ENCODE data around the gene NANOS2.

Gene NANOS2

DNA sequence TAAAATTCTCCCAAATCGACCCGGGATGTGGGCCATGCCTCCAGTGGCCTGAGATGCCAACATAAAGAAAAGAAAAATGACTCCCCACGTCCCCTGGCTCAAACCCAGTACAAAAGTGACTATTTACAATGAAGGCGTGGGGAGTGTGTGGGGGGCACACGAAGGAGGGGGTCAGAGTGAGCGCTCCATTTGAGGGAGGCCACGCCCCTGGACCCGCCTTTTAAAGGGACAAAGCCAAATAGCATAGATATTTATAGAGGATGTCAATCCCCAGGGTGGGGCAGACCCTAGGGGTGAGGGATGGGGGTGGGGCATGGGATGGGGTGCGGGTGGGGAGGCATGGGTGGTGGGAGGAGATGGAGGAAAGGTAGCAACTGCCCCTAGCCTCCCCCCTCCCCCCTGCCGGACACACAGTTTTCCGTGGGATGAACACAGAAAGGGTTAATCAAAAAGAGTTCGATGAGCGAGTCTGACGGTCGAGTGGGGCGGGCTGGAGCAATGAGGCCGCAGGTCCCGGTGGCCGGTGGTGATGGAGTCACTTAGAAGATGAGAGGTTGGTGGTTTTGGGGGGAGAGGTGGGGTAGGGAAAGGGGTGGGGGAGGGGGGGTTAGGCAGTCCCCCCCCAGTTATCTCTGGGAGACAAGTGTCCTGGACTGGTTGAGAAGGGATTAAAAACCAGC lies 20.1 kb upstream of the NANOS2 start:
- in situ Hi-C loops (cut with HindIII; ENCODE audit: low pct_ligation_motif_present, low pct_unique_long_range_greater_than_20kb, low sequenced_read_pairs) = no loop called here
- DNase-seq = no peak

DNA sequence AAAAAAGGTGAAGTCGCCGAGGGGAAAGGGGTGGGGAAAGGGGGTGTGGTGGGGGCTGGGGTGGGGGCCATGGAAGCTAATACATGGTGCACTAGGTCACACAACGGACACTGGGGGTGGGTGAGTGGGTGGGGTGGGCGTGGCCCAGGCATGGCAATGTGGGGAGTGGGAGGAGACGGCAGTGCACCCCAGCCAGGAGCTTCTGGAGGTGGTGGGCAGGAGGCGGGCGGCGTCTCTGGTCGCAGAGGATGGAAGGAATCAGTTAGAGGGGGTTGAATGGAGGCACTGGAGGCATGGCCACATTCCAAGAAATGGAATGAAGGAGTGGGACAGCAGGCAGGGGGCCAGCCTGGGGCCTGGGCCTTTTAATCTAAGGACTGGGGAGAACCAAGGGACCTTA lies 19.2 kb upstream of the NANOS2 start:
- in situ Hi-C loops (cut with HindIII; ENCODE audit: low pct_ligation_motif_present, low pct_unique_long_range_greater_than_20kb, low sequenced_read_pairs) = no loop called here
- no peak for DNase-seq

- in situ Hi-C loops (cut with HindIII; ENCODE audit: low pct_ligation_motif_present, low pct_unique_long_range_greater_than_20kb, low sequenced_read_pairs) = no loop called here
- DNase-seq = no peak
Observed at GRCh38 chr19:45931055-45931454, 16.5 kb upstream of the NANOS2 start.

DNA sequence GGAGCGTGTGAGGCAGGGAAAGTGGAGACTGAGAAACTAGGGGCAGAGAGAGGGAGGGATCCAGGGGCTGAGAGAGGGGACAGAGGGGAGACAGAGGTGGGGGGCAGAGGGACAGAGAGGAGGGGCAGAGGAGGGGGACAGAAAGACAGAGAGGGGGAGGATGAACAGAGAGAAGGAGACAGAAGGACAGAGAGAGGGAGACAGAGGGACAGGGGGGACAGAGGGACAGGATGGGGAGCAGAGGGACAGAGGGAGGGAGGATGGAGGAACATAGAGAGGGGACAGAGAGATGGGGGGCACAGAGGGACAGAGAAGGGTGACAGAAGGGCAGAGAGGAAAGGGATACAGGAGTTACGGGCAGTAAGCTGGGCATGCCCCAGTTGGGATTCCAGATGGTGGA lies 14.7 kb upstream of the NANOS2 start:
- DNase-seq = no peak
- in situ Hi-C loops (cut with HindIII; ENCODE audit: low pct_ligation_motif_present, low pct_unique_long_range_greater_than_20kb, low sequenced_read_pairs) = no loop called here

GRCh38 chr19:45927565-45928261 lies 13.1 kb upstream of the NANOS2 start:
- DNase-seq = peak; percentile 91
- in situ Hi-C loops (cut with HindIII; ENCODE audit: low pct_ligation_motif_present, low pct_unique_long_range_greater_than_20kb, low sequenced_read_pairs) = no loop called here

DNA sequence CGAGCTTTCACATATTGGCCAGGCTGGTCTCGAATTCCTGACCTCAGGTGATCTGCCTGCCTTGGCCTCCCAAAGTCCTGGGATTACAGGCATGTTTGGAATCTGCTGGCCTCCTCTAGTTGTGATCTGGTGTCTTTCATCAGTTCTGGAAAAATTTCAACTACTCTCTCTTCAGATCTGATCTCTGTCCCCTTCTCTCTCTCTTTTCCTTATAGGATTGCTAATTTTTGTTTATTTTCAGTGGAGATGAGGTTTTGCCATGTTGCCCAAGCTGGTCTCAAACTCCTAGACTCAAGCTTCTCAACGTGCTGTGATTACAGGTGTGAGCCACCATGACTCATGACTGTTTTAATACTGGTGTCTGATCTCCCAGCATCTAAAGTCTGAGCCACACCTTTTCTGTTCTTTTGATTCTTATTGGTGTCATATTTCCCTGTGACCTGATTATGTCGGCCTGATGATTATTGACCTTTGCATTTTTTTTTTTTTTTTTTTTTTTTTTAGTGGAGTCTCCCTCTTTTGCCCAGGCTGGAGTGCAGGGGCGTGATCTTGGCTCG lies 10.4 kb upstream of the NANOS2 start:
- DNase-seq = no peak
- in situ Hi-C loops (cut with HindIII; ENCODE audit: low pct_ligation_motif_present, low pct_unique_long_range_greater_than_20kb, low sequenced_read_pairs) = no loop called here

DNA sequence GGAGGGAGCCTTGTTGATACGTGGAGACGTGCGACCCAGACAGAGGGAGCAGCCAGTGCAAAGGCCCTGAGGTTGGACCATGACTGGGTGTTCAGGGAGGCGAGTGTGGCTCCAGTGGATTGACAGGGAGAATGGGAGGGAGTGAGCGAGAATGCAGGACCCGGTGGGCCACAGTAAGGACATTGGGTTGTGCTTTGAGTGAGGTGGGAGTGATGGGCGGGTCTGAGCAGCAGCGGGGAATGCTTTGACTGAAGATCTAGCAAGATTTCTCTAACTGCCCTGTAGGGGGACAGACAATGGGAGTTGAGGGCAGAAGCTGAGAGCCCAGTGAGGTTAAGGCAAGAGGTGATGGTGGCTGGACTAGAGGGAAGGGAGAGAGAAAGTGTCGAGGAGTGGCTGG lies 7.7 kb upstream of the NANOS2 start:
- no peak for DNase-seq
- in situ Hi-C loops (cut with HindIII; ENCODE audit: low pct_ligation_motif_present, low pct_unique_long_range_greater_than_20kb, low sequenced_read_pairs) = no loop called here

DNA sequence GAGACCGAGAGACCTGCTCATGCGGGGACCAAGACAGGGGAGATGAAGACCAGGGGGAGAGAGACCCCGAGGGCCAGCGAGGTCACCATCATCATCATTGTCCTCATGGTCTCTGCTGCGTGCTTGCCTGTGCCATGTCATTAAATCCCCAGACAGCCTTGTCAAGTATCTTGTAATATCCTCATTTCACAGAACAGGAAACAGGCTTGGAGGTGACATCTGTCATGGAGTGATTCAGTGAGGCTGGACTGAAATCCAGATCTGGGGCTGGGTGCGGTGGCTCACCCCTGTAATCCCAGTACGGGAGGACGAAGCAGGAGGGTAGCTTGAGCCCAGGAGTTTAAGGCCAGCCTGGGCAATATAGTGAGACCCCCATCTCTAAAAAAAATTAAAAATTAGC lies 5.9 kb upstream of the NANOS2 start:
- in situ Hi-C loops (cut with HindIII; ENCODE audit: low pct_ligation_motif_present, low pct_unique_long_range_greater_than_20kb, low sequenced_read_pairs) = no loop called here
- DNase-seq = no peak

GRCh38 chr19:45919678-45920077 lies 5.1 kb upstream of the NANOS2 start:
- DNase-seq = no peak
- in situ Hi-C loops (cut with HindIII; ENCODE audit: low pct_ligation_motif_present, low pct_unique_long_range_greater_than_20kb, low sequenced_read_pairs) = no loop called here

- in situ Hi-C loops (cut with HindIII; ENCODE audit: low pct_ligation_motif_present, low pct_unique_long_range_greater_than_20kb, low sequenced_read_pairs) = no loop called here
- DNase-seq = no peak
Observed at GRCh38 chr19:45918721-45919120, 4.1 kb upstream of the NANOS2 start.

DNA sequence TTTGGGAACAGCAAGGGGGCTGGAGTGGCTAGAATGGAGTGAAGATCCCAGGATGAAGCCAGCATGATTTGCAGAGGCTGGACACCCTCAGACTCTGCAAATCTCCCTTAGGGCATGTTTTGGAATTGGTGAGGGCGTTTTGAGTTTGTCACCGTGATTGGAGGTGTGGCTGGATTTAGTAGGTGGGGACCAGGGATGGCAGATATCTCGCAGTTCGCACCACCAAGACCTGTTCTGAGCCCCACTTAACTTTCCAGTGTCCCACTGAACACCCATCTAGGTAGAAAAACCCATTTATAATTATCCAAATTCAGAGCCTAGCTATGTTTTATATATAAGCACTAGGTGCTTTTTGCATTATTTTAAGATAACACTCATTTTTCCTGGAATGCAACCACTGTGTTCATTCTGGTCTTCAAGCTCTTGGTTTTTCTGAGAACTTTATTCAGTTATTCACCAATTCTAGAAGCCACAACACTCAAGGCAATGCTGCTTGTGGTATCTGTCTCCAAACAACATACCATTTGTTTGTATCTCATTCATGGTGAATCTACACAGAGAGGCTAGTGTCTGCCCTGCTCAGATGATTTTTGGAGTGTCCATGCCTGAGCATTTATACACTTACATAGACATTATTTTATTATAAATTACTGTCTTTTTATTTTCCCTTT lies 3.0 kb upstream of the NANOS2 start:
- no peak for DNase-seq
- in situ Hi-C loops (cut with HindIII; ENCODE audit: low pct_ligation_motif_present, low pct_unique_long_range_greater_than_20kb, low sequenced_read_pairs) = no loop called here

DNA sequence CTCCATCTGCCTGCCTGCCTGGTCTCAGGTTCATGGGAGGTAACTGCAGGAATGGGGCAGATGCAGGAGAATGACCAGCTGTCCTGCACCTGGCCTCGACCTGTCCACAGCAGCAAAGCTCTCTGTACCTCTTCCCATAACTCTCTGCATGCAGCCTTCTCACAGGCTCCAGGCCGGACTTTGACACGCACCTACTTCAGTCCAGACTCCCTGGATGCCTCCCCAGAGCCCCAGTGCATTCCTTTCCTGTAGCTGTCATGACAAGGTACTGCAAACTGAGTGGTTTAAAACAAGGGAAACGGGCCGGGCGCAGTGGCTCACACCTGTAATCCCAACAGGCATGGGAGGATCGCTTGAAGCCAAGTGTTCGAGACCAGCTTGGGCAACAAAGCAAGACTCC lies 3.3 kb downstream of the NANOS2 start:
- DNase-seq = no peak
- in situ Hi-C loops (cut with HindIII; ENCODE audit: low pct_ligation_motif_present, low pct_unique_long_range_greater_than_20kb, low sequenced_read_pairs) = no loop called here

- in situ Hi-C loops (cut with HindIII; ENCODE audit: low pct_ligation_motif_present, low pct_unique_long_range_greater_than_20kb, low sequenced_read_pairs) = no loop called here
- no peak for DNase-seq
Observed at GRCh38 chr19:45908956-45909355, 5.6 kb downstream of the NANOS2 start.

DNA sequence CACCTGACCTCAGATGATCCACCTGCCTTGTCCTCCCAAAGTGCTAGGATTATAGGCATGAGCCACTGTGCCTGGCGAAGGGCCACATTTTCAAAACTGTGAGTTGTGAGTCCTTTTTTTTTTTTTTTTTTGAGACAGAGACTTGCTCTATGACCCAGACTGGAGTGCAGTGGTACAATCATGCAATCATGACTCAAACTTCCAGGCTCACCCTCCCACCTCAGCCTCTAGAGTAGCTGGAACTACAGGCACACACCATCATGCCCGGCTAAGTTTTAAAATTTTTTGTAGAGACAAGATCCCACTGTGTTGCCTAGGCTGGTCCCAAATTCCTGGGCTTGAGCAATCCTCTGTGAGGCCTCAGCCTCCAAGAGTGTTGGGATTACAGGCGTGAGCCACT lies 8.4 kb downstream of the NANOS2 start:
- in situ Hi-C loops (cut with HindIII; ENCODE audit: low pct_ligation_motif_present, low pct_unique_long_range_greater_than_20kb, low sequenced_read_pairs) = no loop called here
- DNase-seq = no peak

DNA sequence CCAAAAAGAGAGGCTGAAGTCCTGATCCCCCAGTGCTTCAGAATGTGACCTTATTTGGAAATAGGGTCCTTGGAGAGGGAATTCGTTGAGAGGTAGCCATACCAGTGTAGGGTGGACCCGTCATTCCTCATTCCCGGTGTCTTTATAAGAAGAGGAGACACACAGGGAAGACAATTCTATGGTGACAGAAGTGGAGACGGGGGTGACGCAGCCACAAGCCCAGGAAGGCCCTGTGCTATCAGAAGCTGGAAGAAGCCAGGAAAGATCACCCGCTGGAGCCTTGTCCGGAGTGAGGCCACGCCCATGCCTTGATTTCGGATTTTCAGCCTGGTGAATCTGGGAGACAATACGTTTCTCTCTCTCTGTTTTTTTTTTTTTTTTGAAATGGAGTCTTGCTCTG lies 9.6 kb downstream of the NANOS2 start:
- in situ Hi-C loops (cut with HindIII; ENCODE audit: low pct_ligation_motif_present, low pct_unique_long_range_greater_than_20kb, low sequenced_read_pairs) = no loop called here
- DNase-seq = no peak

DNA sequence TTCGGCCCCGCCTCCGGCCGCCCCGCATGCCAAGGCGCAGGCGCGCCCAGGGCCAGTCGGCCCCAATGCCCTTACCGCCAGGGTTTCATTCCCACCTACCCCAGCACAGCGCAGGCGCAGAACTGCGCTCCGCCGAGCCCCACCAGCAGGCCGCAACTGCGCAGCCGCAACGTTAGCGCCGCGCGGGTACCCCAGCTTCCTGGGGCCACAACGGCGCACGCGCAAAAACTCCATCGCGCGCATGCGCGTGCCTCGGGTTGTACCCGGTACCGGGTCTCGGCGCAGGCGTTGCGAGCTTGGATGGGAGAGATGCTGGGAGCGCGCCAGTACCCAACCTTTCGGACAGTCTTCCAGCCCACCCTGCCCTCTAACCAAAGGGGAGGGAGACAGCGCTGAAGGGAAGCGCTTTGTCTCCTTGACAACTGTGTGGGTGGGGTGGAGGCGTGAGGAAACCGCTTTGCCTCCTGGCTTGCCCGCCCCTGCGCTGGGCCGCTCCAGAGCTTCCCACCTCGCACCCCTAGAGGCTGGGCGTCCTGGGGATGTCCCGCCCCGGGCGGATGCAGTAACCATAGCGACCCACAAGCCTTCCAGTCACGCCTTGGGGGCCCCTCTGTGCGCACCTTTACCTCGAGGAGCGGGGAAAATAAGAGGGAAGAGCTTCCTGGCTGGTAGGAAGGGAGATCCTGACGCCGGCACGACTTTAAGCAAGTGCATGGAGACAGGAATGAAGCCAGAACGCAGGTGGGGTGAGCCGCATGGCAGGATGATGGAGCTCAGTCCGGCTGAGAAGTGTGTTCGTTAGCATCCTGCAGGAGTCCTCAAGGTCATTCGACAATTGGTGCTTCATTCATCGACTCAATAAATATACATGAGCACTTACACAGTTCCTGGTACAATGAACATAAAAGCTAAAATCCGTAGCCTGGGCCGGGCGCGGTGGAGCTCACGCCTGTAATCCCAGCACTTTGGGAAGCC lies 11.6 kb downstream of the NANOS2 start:
- in situ Hi-C loops (cut with HindIII; ENCODE audit: low pct_ligation_motif_present, low pct_unique_long_range_greater_than_20kb, low sequenced_read_pairs) = no loop called here
- DNase-seq = peak; percentile 94

GRCh38 chr19:45901912-45902650 lies 12.5 kb downstream of the NANOS2 start, which contains the start of gene MYPOP:
Gene MYPOP, minus strand, starts transcription at chr19:45902613. Its CDS starts 840 bp downstream, at chr19:45901773.
- in situ Hi-C loops (cut with HindIII; ENCODE audit: low pct_ligation_motif_present, low pct_unique_long_range_greater_than_20kb, low sequenced_read_pairs) = no loop called here
- no peak for DNase-seq

DNA sequence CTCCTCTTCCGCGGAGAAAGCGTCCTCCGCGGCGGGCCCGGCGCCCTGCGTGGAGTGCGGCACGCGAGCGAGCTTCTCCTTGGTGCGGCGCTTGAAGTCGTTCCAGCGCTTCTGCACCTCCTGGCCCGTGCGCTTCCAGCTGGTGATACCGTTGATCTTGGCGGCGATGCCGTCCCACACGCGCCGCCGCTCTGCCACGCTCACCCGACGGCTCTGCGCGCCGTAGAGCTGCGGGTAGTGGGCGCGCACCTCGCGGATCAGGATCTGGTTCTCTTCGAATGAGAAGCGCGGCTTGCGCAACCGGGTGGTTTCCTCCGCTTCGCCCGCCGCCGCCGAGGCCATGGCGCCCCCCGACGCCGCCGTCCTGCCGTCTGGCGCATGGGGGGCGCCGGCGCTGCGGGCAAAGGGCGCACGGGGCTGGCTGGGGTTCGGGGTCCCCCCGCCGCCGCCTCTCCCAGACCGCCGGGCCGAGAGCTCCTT lies 13.1 kb downstream of the NANOS2 start:
- in situ Hi-C loops (cut with HindIII; ENCODE audit: low pct_ligation_motif_present, low pct_unique_long_range_greater_than_20kb, low sequenced_read_pairs) = no loop called here
- DNase-seq = no peak
